C4-2B (cell line): ENCODE measurements around the gene VPS33B.

Experiments
- CTCF ChIP-seq: fragments of 450-650 bp; conservative IDR thresholded peaks from 2 replicates; pipeline ENCODE4 v1.5.1; 2017; ENCODE audit warnings: mild to moderate bottlenecking
- ZFX ChIP-seq: fragments of 450-650 bp; IDR thresholded peaks from 2 replicates; pipeline ENCODE4 v1.6.1; 2017

GRCh38 chr15:91018158-91018557, 4.2 kb downstream of the VPS33B start:
- no peak for TF ChIP-seq CTCF
- TF ChIP-seq ZFX: no peak
